ENCODE measurements around the gene PCGF2.

Gene PCGF2

DNA sequence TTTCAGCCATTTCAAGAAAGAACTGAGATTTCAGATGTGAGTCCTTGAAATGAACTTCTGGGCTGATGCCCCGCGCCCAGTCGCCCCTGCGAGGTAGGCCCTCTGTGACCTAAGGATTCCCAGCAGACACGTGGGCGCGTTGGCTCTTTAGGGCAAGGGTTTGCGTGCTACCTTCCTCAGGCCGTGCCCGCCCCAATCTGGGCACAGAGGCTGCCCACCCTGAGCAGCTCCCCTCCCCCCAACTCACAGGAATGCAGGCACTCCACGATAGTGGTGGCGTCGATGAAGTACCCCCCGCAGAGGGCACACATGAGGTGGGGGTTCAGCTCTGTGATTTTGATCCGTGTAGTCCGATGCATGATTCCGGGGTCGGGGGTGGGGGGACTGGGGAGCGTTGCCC lies 8.1 kb downstream of the PCGF2 start:
- in situ Hi-C loops (cut with HindIII; ENCODE audit: low pct_unique_long_range_greater_than_20kb, low sequenced_read_pairs), result no loop called here
- TF ChIP-seq JUND (IDR thresholded peaks at IDR 0.05; ENCODE audit: low read depth), result no peak

DNA sequence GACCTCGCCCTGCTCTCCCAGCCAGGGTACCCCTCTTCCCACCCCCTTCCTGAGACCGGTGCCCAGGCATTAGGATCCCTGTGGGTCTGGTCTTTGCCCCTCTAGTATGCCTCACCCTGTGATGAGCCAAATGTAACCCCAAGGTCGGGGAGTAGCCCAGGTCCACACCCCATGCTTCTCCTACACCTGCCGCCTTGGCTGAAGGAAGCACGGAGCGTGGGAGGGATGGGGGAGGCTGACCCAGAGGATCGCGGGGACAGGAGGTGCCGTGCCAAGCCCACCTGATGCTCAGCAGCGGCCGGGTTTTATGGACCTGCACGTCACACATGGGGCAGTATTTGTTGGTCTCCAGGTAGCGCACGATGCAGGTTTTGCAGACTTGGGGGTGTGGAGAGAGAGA lies 8.8 kb downstream of the PCGF2 start:
- in situ Hi-C loops (cut with HindIII; ENCODE audit: low pct_unique_long_range_greater_than_20kb, low sequenced_read_pairs), result no loop called here
- TF ChIP-seq JUND (IDR thresholded peaks at IDR 0.05; ENCODE audit: low read depth), result no peak
- no peak for DNase-seq (ENCODE audit: low read depth in 1 of 2, low spot score in 1 of 2)

More for the DNA sequence above, 8.1 kb downstream of the PCGF2 start:
- DNase-seq (ENCODE audit: low read depth in 1 of 2, low spot score in 1 of 2), result no peak

DNA sequence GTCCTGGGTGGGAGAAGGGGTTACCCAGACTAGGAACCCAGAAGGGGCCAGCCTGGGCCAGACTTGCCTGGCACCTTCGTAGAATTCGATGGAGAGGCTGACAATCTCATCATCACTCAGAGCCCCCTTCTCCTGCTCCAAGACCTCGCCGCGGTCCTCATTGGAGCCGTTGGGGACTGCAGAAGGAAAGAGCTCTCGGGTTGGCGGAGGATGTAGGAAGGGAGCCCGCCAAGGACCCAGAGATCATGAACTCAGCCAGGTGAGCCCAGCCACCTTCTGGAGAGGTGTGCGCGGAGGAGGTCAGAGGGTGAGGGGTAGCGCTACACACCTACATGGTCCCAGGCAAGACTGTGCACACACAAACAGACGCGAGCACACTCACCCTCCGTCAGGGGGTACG lies 9.4 kb downstream of the PCGF2 start:
- no peak for TF ChIP-seq JUND (IDR thresholded peaks at IDR 0.05; ENCODE audit: low read depth)
- in situ Hi-C loops (cut with HindIII; ENCODE audit: low pct_unique_long_range_greater_than_20kb, low sequenced_read_pairs), result no loop called here
- DNase-seq (ENCODE audit: low read depth in 1 of 2, low spot score in 1 of 2), result no peak

DNA sequence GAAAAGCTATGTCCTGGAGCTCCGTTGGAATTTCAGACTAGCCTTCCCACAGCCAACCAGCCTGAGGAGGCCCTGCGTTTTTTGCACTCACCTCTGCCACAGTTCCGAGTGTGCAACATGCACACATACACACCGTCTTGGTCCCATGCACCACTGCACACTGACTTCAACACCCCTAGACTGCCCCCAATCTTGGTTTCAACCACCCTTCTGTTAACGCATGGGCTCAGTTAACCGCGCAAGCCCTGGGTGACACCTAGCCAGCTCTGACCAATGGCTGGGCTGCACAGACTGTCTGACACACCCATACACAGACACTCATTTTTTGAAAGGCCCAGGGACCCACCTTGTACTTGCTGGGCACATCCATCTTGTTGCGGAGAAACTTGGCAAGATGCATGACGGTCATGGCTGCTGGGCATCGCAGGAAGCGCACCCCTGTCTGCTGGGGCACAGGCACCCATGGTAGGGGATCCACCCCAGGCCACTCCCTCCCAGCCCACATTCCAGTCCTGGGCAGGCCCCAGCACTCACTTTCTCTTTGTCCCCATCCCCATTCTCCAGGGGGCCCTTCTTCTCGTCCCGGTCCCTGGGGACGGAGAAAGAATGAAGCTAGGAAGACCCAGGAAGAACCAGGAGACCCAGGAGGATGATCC lies 10.0 kb downstream of the PCGF2 start:
- TF ChIP-seq JUND (IDR thresholded peaks at IDR 0.05; ENCODE audit: low read depth), result no peak
- in situ Hi-C loops (cut with HindIII; ENCODE audit: low pct_unique_long_range_greater_than_20kb, low sequenced_read_pairs), result no loop called here
- no peak for DNase-seq (ENCODE audit: low read depth in 1 of 2, low spot score in 1 of 2)

DNA sequence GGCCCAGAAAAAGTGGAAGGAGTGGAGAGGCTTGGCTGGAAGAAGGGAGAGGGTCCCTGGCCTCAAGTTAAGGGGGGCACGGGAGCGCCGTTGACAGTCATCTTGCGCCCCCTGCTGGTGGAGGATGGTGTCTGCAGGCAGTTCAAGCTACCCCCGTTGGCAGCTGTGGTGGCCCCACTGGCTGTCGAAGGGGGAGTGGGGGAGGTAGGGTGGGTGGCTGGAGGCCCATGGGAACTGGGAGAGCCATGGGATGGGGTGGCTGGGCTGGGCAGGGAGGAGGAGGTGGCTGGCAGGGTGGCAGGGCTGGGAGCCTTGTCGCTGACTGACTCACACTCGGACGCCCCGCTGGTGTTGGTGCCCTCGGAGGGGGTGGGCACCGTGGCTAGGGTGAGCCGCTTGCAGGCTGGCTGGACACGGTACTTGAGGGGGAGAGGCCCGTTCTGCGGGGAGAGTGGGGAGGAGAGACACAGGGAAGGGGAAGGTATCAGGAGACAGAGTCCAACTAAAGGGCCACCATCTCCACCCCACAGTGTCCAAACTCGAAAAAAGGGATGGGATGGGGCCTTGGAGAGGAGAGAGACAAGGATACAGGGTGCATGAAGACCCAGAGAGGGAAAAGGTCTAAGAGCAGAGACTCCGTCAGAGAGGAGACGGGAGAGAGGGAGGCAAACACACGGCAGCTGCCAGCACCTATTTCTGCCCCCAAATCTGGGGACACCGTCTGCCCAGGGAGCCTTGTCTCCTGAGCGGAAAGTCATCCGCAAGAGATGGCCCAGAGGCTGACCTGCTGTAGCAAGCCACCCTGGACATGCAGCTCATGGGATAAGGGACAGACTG lies 12.8 kb downstream of the PCGF2 start:
- in situ Hi-C loops (cut with HindIII; ENCODE audit: low pct_unique_long_range_greater_than_20kb, low sequenced_read_pairs), result no loop called here
- TF ChIP-seq JUND (IDR thresholded peaks at IDR 0.05; ENCODE audit: low read depth), result no peak
- peak; percentile 48 to 76 for DNase-seq (ENCODE audit: low read depth in 1 of 2, low spot score in 1 of 2)

DNA sequence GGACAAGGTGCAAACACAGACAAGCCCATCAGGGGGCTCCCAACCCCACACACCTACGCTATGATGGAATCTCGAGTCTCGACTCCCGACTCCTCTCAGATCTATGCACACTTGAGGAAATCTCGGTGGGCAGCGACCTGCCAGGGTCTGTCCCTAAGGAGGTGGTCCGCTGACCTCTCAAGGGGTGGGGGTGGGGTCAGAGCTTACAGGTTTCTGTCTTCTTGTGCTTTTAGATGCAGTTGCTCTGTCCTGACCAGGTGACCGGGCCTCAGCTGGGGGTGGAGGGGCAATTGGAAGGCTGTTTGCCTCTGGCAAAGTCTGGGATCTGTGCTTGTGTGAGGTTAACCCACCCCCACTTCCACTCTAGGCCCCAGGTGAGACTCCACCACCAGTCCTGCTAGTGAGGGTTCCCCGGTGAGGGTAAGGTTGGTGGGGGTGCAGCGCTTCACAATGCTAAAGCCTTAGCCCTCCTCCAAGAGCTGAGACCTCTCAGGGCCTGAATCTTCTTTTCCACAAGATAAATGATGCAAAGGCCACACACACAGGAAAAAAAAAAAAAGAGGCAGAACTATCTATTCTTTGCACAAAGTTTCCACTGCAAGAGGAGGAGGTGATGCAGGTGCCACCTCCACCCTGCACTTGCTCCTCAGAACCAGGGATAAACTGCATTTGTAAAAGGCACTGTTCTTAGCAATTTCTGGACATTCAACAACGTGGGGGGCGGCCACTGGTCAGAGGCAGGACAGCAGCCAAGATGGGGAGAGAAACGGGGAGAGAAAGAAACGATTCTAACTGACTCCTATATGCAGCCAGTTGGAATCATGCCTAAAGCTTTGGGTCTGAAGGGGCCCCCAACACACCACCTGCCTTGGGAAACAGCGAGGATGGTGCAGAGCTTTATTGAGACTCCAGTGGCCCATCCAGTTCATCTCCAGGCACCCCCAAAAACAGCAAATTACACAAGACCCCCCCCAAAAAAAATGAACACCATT lies 13.9 kb downstream of the PCGF2 start:
- in situ Hi-C loops (cut with HindIII; ENCODE audit: low pct_unique_long_range_greater_than_20kb, low sequenced_read_pairs), result no loop called here
- TF ChIP-seq JUND (IDR thresholded peaks at IDR 0.05; ENCODE audit: low read depth), result no peak
- DNase-seq (ENCODE audit: low read depth in 1 of 2, low spot score in 1 of 2), result peak in 1 of 2 experiments; percentile 71

DNA sequence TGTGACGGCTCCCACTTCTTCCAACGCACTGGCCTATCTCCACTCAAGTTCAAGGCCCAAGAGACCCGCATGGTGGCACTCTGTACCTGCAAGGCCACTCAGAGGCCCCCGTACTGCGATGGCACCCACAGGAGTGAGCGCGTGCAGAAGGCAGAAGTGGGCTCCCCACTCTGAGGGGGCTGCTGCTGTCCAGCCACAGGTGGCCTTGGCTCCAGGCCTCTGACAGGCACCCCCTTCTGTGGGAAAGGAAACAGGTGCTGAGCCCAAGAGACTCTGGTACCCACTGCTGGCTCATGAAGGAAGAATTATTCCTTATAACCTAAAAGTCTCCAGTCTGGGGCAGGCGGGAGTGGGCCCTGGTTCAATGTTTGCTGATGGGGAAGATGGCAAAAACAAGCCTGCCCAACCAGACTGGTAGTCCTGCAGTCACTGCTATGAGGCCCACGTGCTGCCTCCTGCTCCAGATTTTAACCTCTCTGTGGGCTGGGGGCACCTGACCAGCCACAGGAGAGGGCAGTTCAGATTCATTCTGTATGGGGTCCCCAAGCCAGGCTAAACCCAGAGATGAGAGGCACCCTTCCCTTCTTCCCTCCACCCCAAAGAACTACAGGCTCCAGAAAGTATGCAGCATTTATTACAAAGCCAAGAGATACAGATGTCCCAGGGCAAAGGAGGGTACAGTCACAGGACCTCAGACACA lies 14.7 kb downstream of the PCGF2 start:
- in situ Hi-C loops (cut with HindIII; ENCODE audit: low pct_unique_long_range_greater_than_20kb, low sequenced_read_pairs), result no loop called here
- TF ChIP-seq JUND (IDR thresholded peaks at IDR 0.05; ENCODE audit: low read depth), result peak; percentile 74
- DNase-seq (ENCODE audit: low read depth in 1 of 2, low spot score in 1 of 2), result peak; percentile 77 to 89

DNA sequence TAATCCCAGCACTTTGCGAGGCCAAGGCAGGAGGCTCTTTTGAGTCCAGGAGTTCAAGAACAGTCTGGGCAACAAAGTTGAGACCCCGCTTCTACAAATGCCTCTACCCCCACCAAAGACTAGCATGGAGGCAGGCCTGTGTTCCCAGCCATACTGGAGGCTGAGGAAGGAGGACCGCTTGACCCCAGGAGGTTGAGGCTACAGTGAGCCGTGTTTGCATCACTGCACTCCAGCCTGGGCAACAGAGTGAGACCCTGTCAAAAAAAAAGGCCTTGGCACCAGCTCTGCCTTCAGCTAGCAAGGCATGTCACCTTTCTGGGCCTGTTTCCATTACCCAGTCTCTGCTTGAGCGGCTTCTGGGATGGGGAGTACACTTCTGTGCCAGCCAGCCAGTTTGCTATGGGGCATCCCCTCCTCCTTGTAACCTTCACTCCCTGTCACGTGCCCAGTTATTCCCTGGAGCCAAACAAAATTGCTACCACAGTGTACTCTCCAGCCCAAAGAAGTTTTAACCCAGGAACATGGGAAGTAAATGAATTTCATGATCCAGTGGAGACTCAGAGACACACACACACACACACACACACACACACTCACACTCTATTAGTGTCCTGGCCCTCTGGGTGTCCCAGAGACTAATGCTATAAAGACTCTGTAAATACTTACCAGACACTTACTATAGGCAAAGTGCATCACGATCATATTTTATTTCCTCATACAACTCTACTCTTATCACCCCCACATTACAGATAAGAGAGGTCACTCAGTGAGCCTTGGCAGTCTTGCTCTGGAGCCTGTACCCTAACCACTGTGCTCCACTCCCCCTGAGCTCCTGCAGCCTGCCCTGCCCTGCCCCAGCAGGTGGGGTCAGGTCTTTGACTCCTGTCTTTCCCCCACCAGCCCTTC lies 15.5 kb downstream of the PCGF2 start:
- peak; percentile 67 to 82 for DNase-seq (ENCODE audit: low read depth in 1 of 2, low spot score in 1 of 2)
- TF ChIP-seq JUND (IDR thresholded peaks at IDR 0.05; ENCODE audit: low read depth), result no peak
- in situ Hi-C loops (cut with HindIII; ENCODE audit: low pct_unique_long_range_greater_than_20kb, low sequenced_read_pairs), result no loop called here

DNA sequence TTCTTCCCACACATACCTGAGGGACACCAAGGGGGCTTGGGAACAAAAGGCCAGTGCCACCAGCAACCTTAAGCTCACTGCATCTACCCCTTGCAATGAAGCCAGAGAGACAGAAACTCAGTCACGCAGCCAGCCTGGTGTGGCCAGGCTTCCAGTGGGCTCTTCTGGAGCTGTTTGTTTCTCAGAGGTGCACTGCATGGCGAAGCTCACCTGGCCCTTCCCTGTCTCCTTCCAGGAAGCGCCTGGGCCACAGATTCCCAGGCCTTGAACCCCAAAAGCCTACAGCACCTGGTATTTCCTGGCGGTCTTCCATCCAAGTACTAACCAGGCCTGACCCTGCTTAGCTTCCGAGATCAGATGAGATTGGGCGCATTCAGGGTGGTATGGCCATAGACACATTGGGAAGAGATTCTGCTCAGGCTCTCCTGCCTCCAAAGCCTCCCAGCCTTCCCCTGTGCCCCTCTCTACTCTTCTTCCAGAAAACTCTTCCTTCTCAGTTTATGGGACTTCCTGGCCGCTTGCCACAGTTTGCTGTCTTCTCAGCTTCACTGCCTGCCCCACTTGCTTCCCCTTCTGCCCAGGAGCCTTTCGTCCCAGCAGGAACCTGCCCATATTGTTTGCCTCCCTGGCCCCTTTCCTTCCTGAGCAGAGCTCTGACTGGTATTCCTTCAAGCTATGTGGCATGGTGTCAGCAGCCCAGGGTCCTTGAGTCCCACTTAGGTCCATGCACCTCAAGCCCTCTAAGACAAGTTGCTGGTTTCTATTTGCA lies 16.4 kb downstream of the PCGF2 start:
- peak in 1 of 2 experiments; percentile 42 for DNase-seq (ENCODE audit: low read depth in 1 of 2, low spot score in 1 of 2)
- in situ Hi-C loops (cut with HindIII; ENCODE audit: low pct_unique_long_range_greater_than_20kb, low sequenced_read_pairs), result no loop called here
- no peak for TF ChIP-seq JUND (IDR thresholded peaks at IDR 0.05; ENCODE audit: low read depth)

DNA sequence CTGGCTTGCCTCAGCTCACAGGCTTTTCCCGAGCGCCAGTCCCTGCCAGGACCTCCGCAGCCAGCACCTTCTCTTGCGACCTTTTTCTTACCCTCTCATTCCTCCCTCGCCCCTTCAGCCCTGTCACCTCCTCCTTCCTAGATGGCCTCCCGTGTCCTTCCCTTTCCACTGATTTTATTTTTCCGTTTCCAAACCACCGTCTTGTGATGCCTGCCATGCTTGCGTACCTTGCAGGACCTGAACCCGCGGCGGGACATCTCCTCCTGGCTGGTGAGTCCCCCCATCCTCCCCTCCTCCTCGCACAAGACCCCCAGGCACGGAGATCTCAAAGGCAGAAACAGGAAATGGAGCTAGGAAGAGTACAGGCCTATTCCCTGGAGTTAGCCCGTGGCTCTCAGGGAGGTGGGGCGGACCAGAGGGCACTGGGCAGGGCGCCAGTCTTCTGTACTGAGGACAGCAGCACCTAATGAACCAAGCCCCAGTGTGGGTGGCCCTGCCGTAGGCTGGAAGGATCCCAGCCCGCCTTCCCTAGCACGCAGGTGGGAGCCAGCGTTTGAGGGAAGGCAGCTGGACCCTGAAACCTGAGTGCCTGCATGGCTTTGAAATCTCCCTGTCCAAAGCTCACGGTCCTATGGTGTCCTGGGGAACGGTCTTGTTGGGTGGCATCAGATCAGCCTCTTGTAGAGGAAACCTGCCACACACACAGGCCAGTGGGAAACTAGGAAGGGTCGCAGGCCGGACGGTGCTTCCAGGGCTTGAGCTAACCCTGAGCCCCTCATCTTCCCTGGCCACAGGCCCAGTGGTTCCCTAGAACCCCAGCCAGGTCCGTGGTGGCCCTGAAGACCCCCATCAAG lies 17.4 kb downstream of the PCGF2 start:
- in situ Hi-C loops (cut with HindIII; ENCODE audit: low pct_unique_long_range_greater_than_20kb, low sequenced_read_pairs), result no loop called here
- no peak for TF ChIP-seq JUND (IDR thresholded peaks at IDR 0.05; ENCODE audit: low read depth)
- peak in 1 of 2 experiments; percentile 81 for DNase-seq (ENCODE audit: low read depth in 1 of 2, low spot score in 1 of 2)
